IPS-NIHi7 (cell line): ENCODE data around the gene PMF1.

Source experiments
- DNase-seq: peaks from one replicate; pipeline ENCODE4 v3.0.0; 2012; ENCODE audit warnings: mixed read lengths; ENCODE audit errors: extremely low spot score

PMF1 gene

DNA sequence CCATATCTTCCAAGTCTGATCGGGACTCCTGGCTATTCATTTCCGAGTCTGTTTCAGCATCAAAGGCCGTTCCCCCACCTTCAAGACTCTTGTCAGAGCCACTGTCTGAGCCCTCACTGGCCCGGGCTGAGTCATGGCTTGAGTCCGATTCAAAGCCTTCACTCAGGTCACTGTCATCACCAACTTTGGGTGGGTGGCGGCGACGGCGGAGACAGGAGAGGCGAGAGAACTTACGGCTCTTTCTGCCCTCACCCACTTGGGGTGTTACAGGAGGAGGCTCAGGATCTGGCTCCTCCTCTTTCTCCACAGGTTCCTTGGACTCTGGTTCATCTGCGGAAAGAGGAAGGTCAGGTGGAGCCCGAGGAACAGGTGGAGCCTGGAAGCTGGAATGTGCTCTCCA lies 53.2 kb downstream of the PMF1 start:
- no peak for DNase-seq

DNA sequence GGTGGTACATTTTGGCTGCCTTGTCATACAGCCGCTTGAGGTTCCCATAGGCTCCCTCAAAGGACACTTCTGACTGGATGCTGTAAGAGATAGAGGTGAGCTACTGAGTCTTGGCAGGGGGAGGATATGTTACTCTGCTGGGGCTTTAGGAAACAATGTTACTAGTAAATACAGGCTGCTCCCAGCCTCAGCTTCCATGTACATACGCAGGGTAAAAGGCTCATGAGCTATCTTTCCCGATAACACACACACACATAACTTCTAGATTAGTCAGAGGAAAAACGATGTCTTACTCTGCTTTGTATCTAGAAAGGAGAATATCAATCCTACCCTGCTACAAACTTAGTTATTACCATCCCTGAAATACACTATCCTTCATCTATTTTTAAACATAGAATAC lies 55.5 kb downstream of the PMF1 start:
- DNase-seq: no peak

DNA sequence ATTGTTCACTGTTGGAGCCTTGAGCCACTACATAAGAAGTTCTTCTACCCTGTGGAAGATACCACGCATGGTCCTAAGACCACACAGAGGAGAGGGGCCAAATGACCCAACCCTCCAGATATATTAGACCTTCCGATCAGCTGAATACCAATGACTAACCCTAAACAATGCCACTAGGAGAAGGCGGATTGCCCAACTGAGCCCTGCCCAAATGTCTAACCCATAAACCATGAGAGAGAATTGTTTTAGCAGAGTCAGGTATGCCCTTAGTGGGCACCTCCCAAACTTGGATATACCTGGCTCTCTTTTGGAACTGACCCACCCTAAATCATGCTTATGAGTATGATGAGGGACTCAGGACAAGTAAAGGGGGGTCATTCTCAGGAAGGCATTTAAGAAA lies 57.5 kb downstream of the PMF1 start:
- no peak for DNase-seq

DNA sequence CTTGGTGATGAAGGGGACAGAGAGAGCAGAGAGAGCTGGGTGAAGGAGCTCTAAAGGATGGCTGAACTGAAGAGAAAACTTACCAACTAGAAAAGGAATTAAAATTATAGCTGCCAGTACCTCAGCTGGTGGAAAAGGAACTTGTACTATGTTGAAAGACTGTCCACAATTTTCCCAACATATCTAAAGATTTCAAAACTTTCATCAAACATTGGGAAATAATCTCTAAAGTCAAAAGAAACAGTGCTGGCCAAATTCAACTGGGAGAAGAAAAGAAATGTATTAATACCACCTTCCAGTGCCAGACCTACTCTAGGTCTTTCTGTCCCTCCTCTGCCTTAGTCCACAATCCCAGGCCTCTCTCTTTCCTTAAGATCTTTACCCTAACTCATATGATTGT lies 63.7 kb downstream of the PMF1 start:
- DNase-seq: no peak

DNA sequence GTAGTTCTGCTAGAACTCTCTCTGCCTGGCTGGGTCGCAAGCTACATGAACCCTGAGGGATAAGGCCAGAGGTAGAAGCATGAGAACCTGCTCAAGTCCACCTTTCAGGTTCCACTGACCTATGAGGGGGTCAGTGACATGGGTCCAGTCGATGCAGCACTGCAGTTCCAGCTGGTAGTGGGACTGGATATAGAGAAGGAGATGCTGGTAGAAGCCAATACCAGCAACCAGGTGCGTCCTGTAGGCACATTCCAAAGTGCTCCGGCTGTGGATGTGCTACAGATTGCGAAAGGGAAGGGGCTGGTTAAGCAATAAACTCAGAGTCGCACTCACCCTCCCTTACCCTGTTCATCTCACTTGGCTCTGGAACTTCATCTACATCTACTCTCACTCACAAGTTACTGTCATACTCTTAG lies 64.2 kb downstream of the PMF1 start:
- no peak for DNase-seq

DNA sequence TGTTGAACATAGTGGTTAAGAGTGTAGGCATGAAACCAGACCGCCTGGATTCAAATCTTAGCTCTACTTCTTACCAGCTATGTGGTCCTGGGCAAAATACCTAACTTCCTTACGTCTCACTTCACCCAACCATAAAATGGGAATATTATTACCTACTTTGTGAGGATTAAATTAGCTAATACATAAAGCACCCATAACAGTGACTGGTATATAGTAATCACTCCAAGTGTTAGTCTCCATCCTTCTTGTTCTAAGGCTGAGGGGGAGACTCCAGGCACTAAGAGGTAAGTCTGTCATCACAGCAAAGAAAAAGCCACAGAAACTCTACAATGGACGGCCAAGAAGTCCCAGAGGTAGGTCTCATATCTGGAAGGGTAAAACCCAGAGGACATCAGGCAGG lies 67.0 kb downstream of the PMF1 start:
- no peak for DNase-seq

DNA sequence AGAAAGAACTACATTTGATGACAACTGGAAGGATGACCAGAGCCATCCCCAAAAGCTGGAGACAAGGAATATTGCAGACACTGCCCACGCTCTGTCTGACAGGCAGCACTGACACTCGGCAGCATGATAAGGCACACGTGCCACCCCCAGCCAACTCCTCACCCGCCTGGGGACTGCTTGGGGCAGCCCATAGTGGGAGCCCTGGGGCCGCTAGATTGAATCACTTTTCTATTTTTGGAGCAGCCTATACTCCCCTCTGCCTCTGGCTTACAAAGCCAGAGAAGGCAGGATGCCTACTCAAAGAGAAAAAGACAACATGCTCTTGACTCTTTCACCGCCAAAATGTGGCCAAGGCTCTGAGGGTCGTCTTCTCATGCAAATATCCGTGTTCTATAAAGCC lies 68.5 kb downstream of the PMF1 start:
- DNase-seq: no peak

DNA sequence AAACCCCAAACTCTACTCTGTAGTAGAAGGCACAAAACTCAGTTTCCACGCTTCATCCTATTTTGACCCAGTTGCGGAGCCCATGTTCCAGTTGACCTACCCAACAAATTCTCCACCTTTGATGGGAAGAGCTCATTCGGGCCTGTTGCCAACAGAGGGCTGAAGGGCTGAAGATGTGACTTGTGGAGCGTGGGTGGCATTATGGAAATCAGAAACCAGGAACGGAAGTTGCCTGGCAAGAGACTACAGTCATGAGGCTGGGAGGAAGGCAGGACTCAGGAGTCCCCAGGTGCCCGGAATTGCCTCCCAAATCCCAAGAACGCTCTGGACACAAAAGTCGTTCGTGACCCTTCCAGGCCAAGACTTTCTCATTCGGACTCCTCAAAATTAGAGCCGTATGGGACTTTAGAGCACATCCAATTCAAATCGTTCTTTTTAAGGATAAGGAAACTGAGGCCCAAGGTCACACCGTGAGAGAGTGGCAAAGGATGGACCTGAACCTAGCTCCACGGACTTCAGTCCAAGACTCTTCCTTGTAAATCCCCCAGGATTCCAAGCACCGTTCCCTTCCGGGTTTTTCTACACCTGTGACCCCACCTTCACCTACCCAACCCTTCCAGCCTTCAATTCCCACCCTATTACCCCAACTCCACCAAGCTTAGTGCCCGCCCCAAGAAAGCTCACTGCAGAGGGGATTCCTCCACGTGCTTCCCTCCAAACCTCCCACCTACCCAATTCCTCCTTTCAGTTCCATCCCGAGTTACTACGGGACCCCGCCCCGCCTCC lies 69.1 kb downstream of the PMF1 start:
- DNase-seq: no peak

DNA sequence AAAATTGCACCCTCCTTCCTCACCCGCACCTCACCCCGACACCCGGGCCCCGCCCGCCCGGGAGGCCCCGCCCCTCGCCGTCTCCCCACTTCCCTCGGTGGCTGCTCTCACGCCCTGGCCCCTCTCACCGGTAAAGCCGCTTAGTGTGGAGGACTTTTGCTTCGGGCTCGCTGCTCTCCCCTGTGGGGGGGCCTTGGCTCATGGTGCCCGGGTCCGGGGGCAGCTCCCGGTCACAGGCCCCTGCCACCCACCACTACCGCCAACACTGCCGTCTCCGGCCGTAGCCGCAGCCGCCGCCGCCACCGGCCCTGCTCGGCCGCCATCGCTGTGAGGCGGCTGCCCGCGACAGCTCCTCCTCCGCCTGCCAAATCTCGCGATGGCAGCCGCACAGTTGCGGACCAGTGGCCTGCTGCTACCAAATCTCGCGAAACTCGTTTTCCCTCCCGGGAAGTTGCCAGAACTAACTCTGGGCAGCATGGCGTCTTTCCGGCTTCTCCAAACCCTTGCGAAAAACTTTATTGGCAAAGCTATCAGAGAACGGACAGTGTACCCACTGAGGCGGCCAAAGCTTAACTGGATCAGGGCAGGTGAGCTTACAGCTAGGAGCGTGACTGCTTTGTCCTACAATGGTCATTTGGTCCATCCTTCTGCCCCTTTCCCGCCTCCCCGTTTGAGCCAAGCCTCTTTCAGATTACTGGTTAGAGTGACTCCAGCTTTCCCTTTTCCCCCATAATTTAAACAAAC lies 69.8 kb downstream of the PMF1 start, which contains the start of gene SMG5:
Gene SMG5, minus strand, starts transcription at position 347 of the 744 bp plus-strand sequence. Its CDS starts 145 bp downstream, at position 202.
- DNase-seq: peak; percentile 98

DNA sequence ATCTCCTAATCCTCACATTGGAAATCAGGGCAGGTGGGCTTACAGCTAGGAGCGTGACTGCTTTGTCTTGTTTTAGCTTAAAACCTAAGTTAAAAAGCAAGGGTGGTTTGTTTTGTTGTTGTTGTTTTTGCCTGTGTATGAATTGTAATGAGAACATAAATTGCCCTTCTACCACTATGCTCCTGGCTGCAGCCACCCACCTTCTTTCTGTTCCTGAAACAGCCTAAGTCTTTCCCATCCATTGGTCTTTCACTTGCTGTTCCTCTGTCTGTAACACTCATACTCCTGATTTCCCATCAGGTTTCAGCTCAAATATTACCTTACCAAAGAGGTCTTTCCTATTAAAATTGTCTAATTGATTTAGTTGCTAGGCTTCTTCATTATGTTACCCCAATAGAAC lies 70.7 kb downstream of the PMF1 start:
- DNase-seq: no peak

DNA sequence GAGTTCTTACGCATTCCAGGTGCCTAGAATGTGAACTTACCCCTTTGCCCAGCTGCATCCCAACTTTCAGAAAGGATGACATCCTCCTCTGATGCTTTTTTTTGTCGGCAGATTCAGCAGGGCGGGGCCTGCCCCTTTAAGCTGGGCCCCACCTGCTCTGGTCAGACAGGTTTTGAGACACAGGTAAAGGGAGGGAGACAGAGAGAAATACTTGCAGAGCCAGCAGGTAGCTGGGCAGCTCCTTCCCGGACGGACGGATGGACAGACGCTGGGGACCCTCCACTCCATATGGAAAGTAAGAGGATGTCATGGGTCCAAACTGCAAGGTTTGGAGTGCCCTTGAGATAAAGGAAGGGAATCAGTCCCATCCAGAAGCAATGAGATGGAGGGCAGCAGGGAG lies 71.3 kb downstream of the PMF1 start, which contains the start of gene TMEM79:
Gene TMEM79, plus strand, starts transcription at position 214 of the 400 bp plus-strand sequence. CDS start 902 bp downstream, outside the sequence.
- DNase-seq: no peak

DNA sequence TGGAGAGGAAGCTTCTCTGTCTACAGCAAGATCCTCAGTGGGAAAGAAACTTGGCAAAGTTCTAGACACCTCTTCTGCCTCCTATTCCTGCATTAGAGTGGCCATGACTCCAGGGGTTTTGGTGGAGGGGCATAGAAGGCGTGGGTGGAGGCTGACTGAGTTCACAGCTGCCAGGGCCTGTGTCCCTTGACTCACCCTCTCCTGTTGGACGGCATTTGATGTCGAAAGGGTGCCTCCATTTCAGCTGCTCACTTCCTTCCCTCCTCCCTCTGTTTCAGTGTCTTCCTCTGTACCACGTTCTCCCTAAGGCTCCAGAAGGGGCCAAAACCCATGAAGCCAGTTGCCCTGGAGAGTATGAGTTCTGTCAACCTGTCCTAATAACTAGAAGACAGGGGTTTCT lies 72.0 kb downstream of the PMF1 start:
- DNase-seq: no peak

DNA sequence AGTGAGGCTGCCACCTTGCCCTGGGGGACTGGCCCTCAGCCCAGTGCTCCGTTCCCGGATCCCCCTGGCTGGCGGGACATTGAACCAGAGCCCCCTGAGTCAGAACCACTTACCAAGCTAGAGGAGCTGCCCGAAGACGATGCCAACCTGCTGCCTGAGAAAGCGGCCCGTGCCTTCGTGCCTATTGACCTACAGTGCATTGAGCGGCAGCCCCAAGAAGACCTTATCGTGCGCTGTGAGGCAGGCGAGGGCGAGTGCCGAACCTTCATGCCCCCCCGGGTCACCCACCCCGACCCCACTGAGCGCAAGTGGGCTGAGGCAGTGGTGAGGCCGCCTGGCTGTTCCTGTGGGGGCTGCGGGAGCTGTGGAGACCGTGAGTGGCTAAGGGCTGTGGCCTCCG lies 72.6 kb downstream of the PMF1 start:
- no peak for DNase-seq

DNA sequence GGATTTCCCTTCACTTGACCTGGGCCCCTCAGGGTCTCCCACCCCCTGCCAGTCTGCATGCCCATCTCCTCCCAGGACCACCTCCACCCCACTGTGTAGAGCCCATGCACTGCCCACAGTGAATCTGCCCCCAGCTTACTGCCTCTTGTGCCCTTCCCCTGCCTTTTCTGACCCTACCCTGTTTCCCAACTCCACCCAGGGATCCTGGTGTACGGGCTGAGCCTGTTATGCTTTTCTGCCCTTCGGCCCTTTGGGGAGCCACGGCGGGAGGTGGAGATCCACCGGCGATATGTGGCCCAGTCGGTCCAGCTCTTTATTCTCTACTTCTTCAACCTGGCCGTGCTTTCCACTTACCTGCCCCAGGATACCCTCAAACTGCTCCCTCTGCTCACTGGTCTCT lies 73.3 kb downstream of the PMF1 start:
- DNase-seq: no peak
